K562 (cell line): ENCODE data around the gene SPTBN5. TPM values are rescaled to one million over a fixed set of nuclear protein-coding genes. Genes with fewer than 3 reads are reported as not detected.

Experiments
- ATAC-seq: fragments of 200-7000 bp; cut with Tn5 transposase; 3 replicates; pipeline ENCODE4 v1.9.1; 2020; ENCODE audit warnings: moderate library complexity
- BruUV-seq: library from RNA; stranded (reverse); fragments of 400-500 nt; replicated peaks from 2 replicates; lab custom pipeline; 2021; lab: Mats Ljungman, UMichigan
- CTCF ChIA-PET: fragments of 300-600 bp; formaldehyde crosslinking; extraction: SDS; loops from one replicate; lab custom pipeline; 2021; ENCODE audit warnings: low intra/inter-chr PET ratio; lab: Yijun Ruan, JAX
- POLR2A ChIA-PET: fragments of 300-600, 350-650 bp; sonication (Branson Sonifier 250); formaldehyde crosslinking; extraction: SDS; loops from one replicate; lab custom pipeline; 2021; ENCODE audit warnings: antibody characterized with exemption, inconsistent platforms; lab: Yijun Ruan, JAX
- DNase-seq, 4 experiments: peaks; one replicate each; pipeline versions ENCODE4 v3.0.0 to v3.0.0-alpha.2; 2011 to 2018; ENCODE audit warnings: low spot score in 3 of 4, mixed read lengths in 3 of 4; ENCODE audit errors: extremely low read depth in 1 of 4
- FAIRE-seq: peaks from 2 replicates; lab custom pipeline; 2011; peaks lifted over from hg19 to GRCh38; lab: Jason Lieb, UNC
- H2AFZ ChIP-seq: 2 replicates; pipeline ENCODE4 v1.6.0; 2011; ENCODE audit warnings: low read depth, low read length, control low read depth, inconsistent platforms
- H3K27ac ChIP-seq: fragments of 200-600 bp; 3 replicates; pipeline ENCODE4 v1.8.0; 2011; ENCODE audit warnings: low read depth, mild to moderate bottlenecking, control low read depth, inconsistent platforms, low read length, moderate library complexity, mixed read lengths; ENCODE audit errors: extremely low read depth
- H3K27me3 ChIP-seq, 2 experiments: fragments of 300-600 bp in 1 of 2; 2 replicates in 1 of 2; 3 replicates in 1 of 2; pipeline versions ENCODE4 v1.6.0 to v1.8.0; 2011; ENCODE audit warnings: inconsistent platforms in 2 of 2, low read length in 2 of 2, mild to moderate bottlenecking in 1 of 2, mixed read lengths in 1 of 2, moderate library complexity in 1 of 2; ENCODE audit not compliant: control insufficient read depth in 2 of 2, insufficient read depth in 2 of 2
- H3K36me3 ChIP-seq: fragments of 300-600 bp; 3 replicates; pipeline ENCODE4 v1.8.0; 2011; ENCODE audit warnings: mild to moderate bottlenecking, low read length, inconsistent platforms; ENCODE audit not compliant: control insufficient read depth, insufficient read depth
- H3K4me1 ChIP-seq, 2 experiments: fragments of 200-600 bp in 1 of 2; replicated peaks in 1 of 2; 2 replicates in 1 of 2; 3 replicates in 1 of 2; pipeline versions ENCODE4 v1.5.1 to v1.8.0; 2011; ENCODE audit warnings: inconsistent platforms in 2 of 2, low read length in 2 of 2, mild to moderate bottlenecking in 1 of 2, mixed read lengths in 1 of 2, moderate library complexity in 1 of 2; ENCODE audit not compliant: control insufficient read depth in 2 of 2, insufficient read depth in 2 of 2
- H3K4me2 ChIP-seq: 2 replicates; pipeline ENCODE4 v1.6.1; 2011; ENCODE audit warnings: low read length, control low read depth, inconsistent platforms, mixed read lengths; ENCODE audit not compliant: insufficient read depth
- H3K4me3 ChIP-seq: fragments of 200-600 bp; sonication (generic), shearing (Covaris generic); 2 replicates; pipeline ENCODE4 v1.5.1; 2016; ENCODE audit warnings: control low read depth, inconsistent platforms
- H3K79me2 ChIP-seq: fragments of 200-600 bp; 3 replicates; pipeline ENCODE4 v1.8.0; 2011; ENCODE audit warnings: low read length, inconsistent platforms; ENCODE audit not compliant: control insufficient read depth, insufficient read depth
- H3K9ac ChIP-seq, 2 experiments: 2 replicates each; pipeline versions ENCODE4 v1.6.0 to v1.6.1; 2011; ENCODE audit warnings: low read depth in 2 of 2, low read length in 2 of 2, control low read depth in 1 of 2, inconsistent platforms in 1 of 2, mild to moderate bottlenecking in 1 of 2, mixed read lengths in 1 of 2; ENCODE audit not compliant: insufficient read depth in 1 of 2
- H3K9me1 ChIP-seq: one replicate; pipeline ENCODE4 v1.6.0; 2011; ENCODE audit warnings: inconsistent platforms, mild to moderate bottlenecking, low read length, moderate library complexity; ENCODE audit not compliant: control insufficient read depth, insufficient read depth
- H3K9me3 ChIP-seq: replicated peaks from 2 replicates; pipeline ENCODE4 v1.5.1; 2011; ENCODE audit warnings: low read depth, low read length, inconsistent platforms; ENCODE audit not compliant: control insufficient read depth, insufficient read depth
- H4K20me1 ChIP-seq: replicated peaks from 2 replicates; pipeline ENCODE4 v1.6.1; 2011; ENCODE audit warnings: low read length, inconsistent platforms, mixed read lengths; ENCODE audit not compliant: control insufficient read depth, insufficient read depth
- CEBPB ChIP-seq: fragments of 450-650 bp; IDR thresholded peaks from 2 replicates; pipeline ENCODE4 v1.6.1; 2016; ENCODE audit warnings: missing genetic modification characterization, missing compliant biosample characterization
- CHD2 ChIP-seq: IDR thresholded peaks from 2 replicates; pipeline ENCODE4 v1.6.1; 2011; ENCODE audit warnings: low read depth, low read length
- CREB5 ChIP-seq: fragments of 250-450 bp; sonication (Bioruptor Pico); IDR thresholded peaks from 2 replicates; pipeline ENCODE4 v1.5.0; 2020; ENCODE audit warnings: mild to moderate bottlenecking
- HINFP ChIP-seq: fragments of 450-650 bp; conservative IDR thresholded peaks from 2 replicates; pipeline ENCODE4 v1.6.1; 2016; ENCODE audit warnings: missing genetic modification characterization, low read depth, mild to moderate bottlenecking, control low read depth, missing compliant biosample characterization
- POLR3G ChIP-seq: IDR thresholded peaks from 2 replicates; pipeline ENCODE4 v1.6.1; 2011; ENCODE audit not compliant: insufficient read length, insufficient replicate concordance; ENCODE audit errors: extremely low read depth
- SNRNP70 ChIP-seq: fragments of 200-400 bp; formaldehyde crosslinking; optimal IDR thresholded peaks from 2 replicates; pipeline ENCODE3; 2017; ENCODE audit warnings: low read depth, low read length
- SRSF7 ChIP-seq: fragments of 200-400 bp; formaldehyde crosslinking; optimal IDR thresholded peaks from 2 replicates; pipeline ENCODE3; 2017; ENCODE audit warnings: mild to moderate bottlenecking, low read depth, low read length
- ZBTB1 ChIP-seq: sonication (generic); formaldehyde crosslinking; IDR thresholded peaks from 2 replicates; pipeline ENCODE4 v1.8.1; 2023; ENCODE audit warnings: missing genetic modification reagents, low read depth, mild to moderate bottlenecking, borderline replicate concordance
- ZBTB17 ChIP-seq: fragments of 450-650 bp; formaldehyde crosslinking; IDR thresholded peaks from 2 replicates; pipeline ENCODE4 v1.4.0; 2020; ENCODE audit warnings: mild to moderate bottlenecking
- ZNF384 ChIP-seq: IDR thresholded peaks from 2 replicates; pipeline ENCODE4 v1.6.1; 2012; ENCODE audit warnings: low read depth, low read length, improper control_type of control experiment
- ZNF398 ChIP-seq: fragments of 250-450 bp; sonication (Bioruptor Pico); IDR thresholded peaks from 2 replicates; pipeline ENCODE4 v1.8.0; 2021; ENCODE audit warnings: moderate library complexity, mild to moderate bottlenecking, inconsistent platforms
- WGBS: fragments of 100-300 bp; shearing (Covaris generic); methylation state at CpG from one replicate; pipeline ENCODE4 v1.1.6; 2016; ENCODE audit warnings: low coverage, mixed read lengths; ENCODE audit not compliant: insufficient coverage; ENCODE audit errors: missing lambda C conversion rate; 5-methylcytosine and 5-hydroxymethylcytosine counted together
- in situ Hi-C: fragments of 300-500 bp; cut with MboI; formaldehyde crosslinking; loops from 4 replicates; pipeline ENCODE4 v1.15.0; 2018; ENCODE audit warnings: inconsistent platforms, mixed read lengths
- intact Hi-C: fragments of 100-400 bp; cut with micrococcal nuclease; formaldehyde crosslinking; loops from 2 replicates; pipeline ENCODE4 v1.14.2; 2022
- polyA plus RNA-seq, 8 experiments: library from polyadenylated mRNA; depleted of rRNA in 4 of 8; stranded (reverse) in 5 of 8; unstranded in 3 of 8; fragments of >200 nt; fragmentation: Nextera tagmentation in 2 of 8; fragmentation: Illumina TruSeq in 1 of 8; extraction: Ambion mirVana in 2 of 8; extraction: Trizol in 1 of 8; gene quantifications; 2 replicates each; pipeline versions ENCODE4 v1.2.1 to v1.2.3, GENCODE V29; 2011 to 2014; ENCODE audit warnings: inconsistent platforms in 1 of 8, missing spikeins in 1 of 8
- total RNA-seq, 7 experiments: library from RNA; depleted of rRNA in 6 of 7; stranded (reverse); fragments of >200 nt in 6 of 7; fragmentation: Illumina TruSeq in 2 of 7; extraction: Trizol in 2 of 7; gene quantifications; 2 replicates each; pipeline versions ENCODE4 v1.2.1 to v1.2.3, GENCODE V29; 2011 to 2021; ENCODE audit warnings: low replicate concordance in 1 of 7
- TF ChIP-seq, protein P1 (sequence below): fragments of 250-450 bp; sonication (Bioruptor Pico); IDR thresholded peaks from 2 replicates; pipeline ENCODE4 v1.8.0; 2021; ENCODE audit warnings: mild to moderate bottlenecking, moderate library complexity
- TF ChIP-seq, protein P2 (sequence below): fragments of 450-650 bp; IDR thresholded peaks from 2 replicates; pipeline ENCODE4 v1.6.1; 2016; ENCODE audit warnings: borderline replicate concordance

The SPTBN5 gene
- total and polyA plus RNA-seq, 9 of the 15 experiments (the other 6 are each of a cell fraction or from before 2014, with no cell fraction given): 0.02 TPM; not detected in 8

DNA sequence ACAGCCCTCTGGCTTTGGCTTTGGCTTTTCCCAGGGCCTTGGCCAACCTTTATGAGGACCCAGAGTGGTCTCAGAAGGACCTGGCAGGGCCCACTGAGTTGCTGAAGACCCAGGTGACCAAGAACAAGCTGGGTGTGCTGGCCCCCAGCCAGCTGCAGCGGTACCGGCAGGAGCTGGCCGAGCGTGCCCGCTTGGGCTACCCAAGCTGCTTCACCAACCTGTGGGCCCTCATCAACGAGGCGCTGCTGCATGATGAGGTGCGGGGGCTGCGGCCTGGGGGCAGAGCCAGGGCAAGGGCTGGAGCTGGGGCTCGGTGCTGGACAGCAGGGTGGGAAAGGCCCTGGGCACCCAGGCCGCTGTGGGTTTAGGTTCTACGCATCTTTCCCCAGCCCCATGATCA lies 49.0 kb downstream of the SPTBN5 start (continued):
- no peak for TF ChIP-seq CREB5 (CRISPR knock-in tag)
- TF ChIP-seq ZBTB1 (CRISPR knock-in tag): no peak
- TF ChIP-seq, protein P1, sequence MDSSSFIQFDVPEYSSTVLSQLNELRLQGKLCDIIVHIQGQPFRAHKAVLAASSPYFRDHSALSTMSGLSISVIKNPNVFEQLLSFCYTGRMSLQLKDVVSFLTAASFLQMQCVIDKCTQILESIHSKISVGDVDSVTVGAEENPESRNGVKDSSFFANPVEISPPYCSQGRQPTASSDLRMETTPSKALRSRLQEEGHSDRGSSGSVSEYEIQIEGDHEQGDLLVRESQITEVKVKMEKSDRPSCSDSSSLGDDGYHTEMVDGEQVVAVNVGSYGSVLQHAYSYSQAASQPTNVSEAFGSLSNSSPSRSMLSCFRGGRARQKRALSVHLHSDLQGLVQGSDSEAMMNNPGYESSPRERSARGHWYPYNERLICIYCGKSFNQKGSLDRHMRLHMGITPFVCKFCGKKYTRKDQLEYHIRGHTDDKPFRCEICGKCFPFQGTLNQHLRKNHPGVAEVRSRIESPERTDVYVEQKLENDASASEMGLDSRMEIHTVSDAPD: no peak
- TF ChIP-seq CEBPB (tag): no peak

DNA sequence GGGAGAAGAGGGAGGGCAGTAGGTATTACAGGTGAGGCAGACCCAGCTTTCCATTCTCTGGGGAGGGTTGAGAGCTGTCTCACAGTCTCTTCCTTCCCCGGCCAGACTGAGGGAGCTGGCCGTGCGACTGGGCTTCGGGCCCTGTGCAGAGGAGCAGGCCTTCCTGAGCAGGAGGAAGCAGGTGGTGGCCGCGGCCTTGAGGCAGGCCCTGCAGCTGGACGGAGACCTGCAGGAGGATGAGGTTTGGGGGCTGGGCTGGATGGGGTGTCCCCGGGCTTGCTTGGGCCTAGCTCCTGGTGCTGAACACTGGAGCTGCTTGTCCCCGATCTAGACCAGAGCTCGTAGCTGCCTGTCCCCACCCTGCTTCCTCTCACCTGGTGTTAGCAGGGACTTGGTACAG lies 50.3 kb downstream of the SPTBN5 start:
- Histone ChIP-seq H3K27me3 (no peaks in the 10 kb centered on the region), H2AFZ (no peak overlapping the region), H3K36me3 (peaks cover 5% of the 10 kb centered on the region; the same call in 1 of the 3 replicates), H3K4me2 (no peak overlapping the region), H3K9me1 (no peaks in the 10 kb centered on the region), H4K20me1 (no peaks in the 10 kb centered on the region), H3K9ac (no peak overlapping the region), H3K27ac (no peak overlapping the region), H3K4me1 (peaks cover 0 to 21% of the 10 kb centered on the region in 2 experiments; a peak in 2 of 5 replicates), H3K4me3 (no peak overlapping the region), H3K9me3 (no peaks in the 10 kb centered on the region), H3K79me2 (no peaks in the 10 kb centered on the region)
- in situ Hi-C loops: no loop called here
- 69% methylated on average over 8 of the region's 10 CpGs for WGBS
- ChIA-PET CTCF (no interaction called here), POLR2A (interaction anchor here (0.6 to 2.3 kb wide), 3 partner anchors 9 to 21 kb away, joined by 3 to 10 read pairs (median 10); no protein-coding TSS in a partner anchor)
- no peak for DNase-seq
- no TSS peak for BruUV-seq
- intact Hi-C loops: no loop called here
- FAIRE-seq: no peak
- ATAC-seq: no peak
- no peak for TF ChIP-seq SNRNP70
- TF ChIP-seq POLR3G: no peak
- TF ChIP-seq CHD2: no peak
- TF ChIP-seq SRSF7: no peak
- TF ChIP-seq, protein P2, sequence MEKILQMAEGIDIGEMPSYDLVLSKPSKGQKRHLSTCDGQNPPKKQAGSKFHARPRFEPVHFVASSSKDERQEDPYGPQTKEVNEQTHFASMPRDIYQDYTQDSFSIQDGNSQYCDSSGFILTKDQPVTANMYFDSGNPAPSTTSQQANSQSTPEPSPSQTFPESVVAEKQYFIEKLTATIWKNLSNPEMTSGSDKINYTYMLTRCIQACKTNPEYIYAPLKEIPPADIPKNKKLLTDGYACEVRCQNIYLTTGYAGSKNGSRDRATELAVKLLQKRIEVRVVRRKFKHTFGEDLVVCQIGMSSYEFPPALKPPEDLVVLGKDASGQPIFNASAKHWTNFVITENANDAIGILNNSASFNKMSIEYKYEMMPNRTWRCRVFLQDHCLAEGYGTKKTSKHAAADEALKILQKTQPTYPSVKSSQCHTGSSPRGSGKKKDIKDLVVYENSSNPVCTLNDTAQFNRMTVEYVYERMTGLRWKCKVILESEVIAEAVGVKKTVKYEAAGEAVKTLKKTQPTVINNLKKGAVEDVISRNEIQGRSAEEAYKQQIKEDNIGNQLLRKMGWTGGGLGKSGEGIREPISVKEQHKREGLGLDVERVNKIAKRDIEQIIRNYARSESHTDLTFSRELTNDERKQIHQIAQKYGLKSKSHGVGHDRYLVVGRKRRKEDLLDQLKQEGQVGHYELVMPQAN: no peak
- no peak for TF ChIP-seq ZNF398 (CRISPR knock-in tag)
- TF ChIP-seq ZNF384: no peak
- TF ChIP-seq ZBTB17 (CRISPR knock-in tag): no peak
- TF ChIP-seq HINFP: no peak
